Muscle of arm (tissue), 12 donors: ENCODE results near the gene TLL1. TPM values are rescaled to one million over a fixed set of nuclear protein-coding genes. Genes with fewer than 3 reads are reported as not detected.

Experiments
- DNase-seq: peaks from one replicate; pipeline ENCODE4 v3.0.0-alpha.2; 2013
- polyA plus RNA-seq, 12 donors: library from polyadenylated mRNA; unstranded; fragments of 120-200 nt; gene quantifications; one replicate each; pipeline ENCODE4 v1.2.1, GENCODE V29; 2013; ENCODE audit not compliant: insufficient read length in 12 of 12

TLL1 gene
- polyA plus RNA-seq, 12 donors: 1.3 to 3.1 (median 2.3) TPM; not detected in 2

DNA sequence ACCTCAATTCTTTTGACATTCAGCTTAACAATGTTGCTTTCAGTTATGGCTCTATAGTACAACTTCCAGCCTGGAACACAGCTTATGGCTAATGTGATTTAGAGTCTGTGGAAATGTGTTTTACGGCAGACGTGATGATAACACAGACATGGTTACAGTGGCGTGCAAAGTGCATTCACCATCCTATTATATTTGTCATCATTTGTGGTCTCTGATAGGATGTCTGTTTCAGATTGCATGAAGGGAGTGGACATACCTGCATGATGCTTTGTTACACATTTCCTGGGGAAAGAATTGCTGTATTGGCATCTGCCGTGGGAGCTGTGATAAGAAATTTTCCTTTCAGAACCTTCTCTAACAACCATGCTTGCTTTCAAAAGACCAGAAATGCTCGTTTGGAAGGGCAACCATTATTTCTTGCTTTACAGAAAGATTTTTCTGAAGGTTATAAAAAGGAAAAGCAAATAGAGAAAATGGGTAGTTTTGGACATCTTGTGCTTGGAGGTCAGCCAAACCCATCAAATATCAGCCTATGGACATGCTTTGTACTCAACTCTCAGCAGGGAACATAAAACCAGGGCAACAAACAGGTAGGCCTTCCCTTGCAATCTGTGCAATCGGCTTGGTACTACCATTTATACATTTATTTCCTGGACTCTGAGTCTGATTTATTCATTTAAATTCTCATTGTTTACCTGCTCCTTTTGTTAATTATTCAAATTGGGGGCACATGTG lies 273.9 kb downstream of the TLL1 start:
- no peak for DNase-seq
